Activated CD4-positive, alpha-beta T cell treated with anti-CD3 and anti-CD28 coated beads, Interleukin-10, Interleukin-2, amounts not matched to agents 100 ng/mL and 50 ng/mL, durations not matched to agents 16 hours and 8 hours (primary cell): ENCODE measurements around the gene LDLRAP1.
A peak's percentile ranks its signal among the peaks of the same experiment; 100 is the strongest.
"Not testable (repeated sequence)": the region's sequence is repeated elsewhere in the genome, so short reads cannot be mapped to it uniquely, and the experiment has no call there.

Experiments used
- DNase-seq: peaks from one replicate; pipeline ENCODE4 v3.0.0-alpha.2; 2020

The LDLRAP1 gene

GRCh38 chr1:25579292-25580252, 36.2 kb downstream of the LDLRAP1 start:
- no peak for DNase-seq

GRCh38 chr1:25580927-25581326, 37.5 kb downstream of the LDLRAP1 start:
- no peak for DNase-seq

GRCh38 chr1:25581764-25582163, 38.4 kb downstream of the LDLRAP1 start:
- DNase-seq, result no peak

GRCh38 chr1:25583519-25584370, 40.3 kb downstream of the LDLRAP1 start:
- DNase-seq, result no peak

- no peak for DNase-seq
Measured at GRCh38 chr1:25586181-25586588, 42.8 kb downstream of the LDLRAP1 start.

- peak; percentile 35 for DNase-seq
Measured at GRCh38 chr1:25587290-25587689, 43.9 kb downstream of the LDLRAP1 start.

GRCh38 chr1:25588224-25588623, 44.8 kb downstream of the LDLRAP1 start:
- DNase-seq, result not testable (repeated sequence)

GRCh38 chr1:25588786-25589185, 45.4 kb downstream of the LDLRAP1 start:
- not testable (repeated sequence) for DNase-seq

- no peak for DNase-seq
Measured at GRCh38 chr1:25590096-25590824, 46.9 kb downstream of the LDLRAP1 start.

GRCh38 chr1:25593861-25594260, 50.5 kb downstream of the LDLRAP1 start:
- no peak for DNase-seq

- no peak for DNase-seq
Measured at GRCh38 chr1:25594971-25595370, 51.6 kb downstream of the LDLRAP1 start.

GRCh38 chr1:25596641-25597040, 53.2 kb downstream of the LDLRAP1 start:
- not testable (repeated sequence) for DNase-seq

GRCh38 chr1:25598879-25599278, 55.5 kb downstream of the LDLRAP1 start:
- DNase-seq, result no peak

GRCh38 chr1:25599969-25600610, 56.7 kb downstream of the LDLRAP1 start:
- DNase-seq, result no peak

- DNase-seq, result not testable (repeated sequence)
Measured at GRCh38 chr1:25600971-25601699, 57.7 kb downstream of the LDLRAP1 start.

- not testable (repeated sequence) for DNase-seq
Measured at GRCh38 chr1:25603779-25604538, 60.6 kb downstream of the LDLRAP1 start.

GRCh38 chr1:25607123-25607522, 63.7 kb downstream of the LDLRAP1 start:
- DNase-seq, result no peak

GRCh38 chr1:25608488-25609178, 65.2 kb downstream of the LDLRAP1 start:
- peak; percentile 86 for DNase-seq

- no peak for DNase-seq
Measured at GRCh38 chr1:25609921-25610320, 66.5 kb downstream of the LDLRAP1 start.
